Midbrain (tissue), 1 donor: ENCODE measurements around the gene ADAMTS2.
"Not testable (repeated sequence)": the region's sequence is repeated elsewhere in the genome, so short reads cannot be mapped to it uniquely, and the experiment has no call there.

Experiments
- DNase-seq: peaks from one replicate; lab custom pipeline; 2025; lab: John Stamatoyannopoulos, UW

ADAMTS2 gene

GRCh38 chr5:179111267-179112207, 233.7 kb downstream of the ADAMTS2 start:
- no peak for DNase-seq

- DNase-seq, result no peak
Measured at GRCh38 chr5:179110528-179110927, 234.7 kb downstream of the ADAMTS2 start.

- DNase-seq, result not testable (repeated sequence)
Measured at GRCh38 chr5:179101282-179101681, 244.0 kb downstream of the ADAMTS2 start.

GRCh38 chr5:179089502-179089901, 255.8 kb downstream of the ADAMTS2 start:
- no peak for DNase-seq

GRCh38 chr5:179080724-179081123, 264.5 kb downstream of the ADAMTS2 start:
- no peak for DNase-seq

- DNase-seq, result no peak
Measured at GRCh38 chr5:179079165-179079987, 265.9 kb downstream of the ADAMTS2 start.

GRCh38 chr5:179065703-179066102, 279.6 kb downstream of the ADAMTS2 start:
- no peak for DNase-seq

- DNase-seq, result no peak
Measured at GRCh38 chr5:179061025-179061424, 284.2 kb downstream of the ADAMTS2 start.
